B cell (primary cell): ENCODE measurements around the gene SPEN. TPM values are rescaled to one million over a fixed set of nuclear protein-coding genes. Genes with fewer than 3 reads are reported as not detected.

ENCODE experiments used
- ATAC-seq: fragments of 200-7000 bp; cut with Tn5 transposase; one replicate; pipeline ENCODE4 v1.10.0; 2021; ENCODE audit warnings: low read depth, mild to moderate bottlenecking, moderate number of reproducible peaks, moderate library complexity
- CTCF ChIA-PET: fragments of 350-600 bp; sonication (Branson Sonifier 250); formaldehyde crosslinking; loops from one replicate; lab custom pipeline; 2021; ENCODE audit warnings: antibody characterized with exemption, inconsistent platforms; lab: Charles Lee
- POLR2A ChIA-PET: fragments of 350-600 bp; sonication (Branson Sonifier 250); formaldehyde crosslinking; loops from one replicate; lab custom pipeline; 2021; ENCODE audit warnings: antibody characterized with exemption; lab: Charles Lee
- DNase-seq: peaks from one replicate; pipeline ENCODE4 v3.0.0; 2013
- H2AFZ ChIP-seq: 2 replicates; pipeline ENCODE4 v1.6.1; 2012; ENCODE audit warnings: mild to moderate bottlenecking, low read depth, low read length; ENCODE audit not compliant: insufficient read depth, poor library complexity, severe bottlenecking
- H3K27ac ChIP-seq, 2 donors: 1 replicate in 1 of 2; 2 replicates in 1 of 2; pipeline ENCODE4 v1.5.1; 2012 to 2013; ENCODE audit warnings: low read length in 2 of 2, mild to moderate bottlenecking in 2 of 2, moderate library complexity in 1 of 2
- H3K27me3 ChIP-seq, 4 experiments: fragments of 200-600 bp in 1 of 4; sonication (generic) in 1 of 4; replicated peaks in 1 of 4; 1 replicate in 2 of 4; 2 replicates in 2 of 4; pipeline versions ENCODE4 v1.6.1 to v1.7.0; 2013 to 2016; ENCODE audit warnings: low read length in 3 of 4, mild to moderate bottlenecking in 2 of 4, mixed read lengths in 1 of 4, moderate library complexity in 1 of 4; ENCODE audit not compliant: insufficient read depth in 4 of 4, control insufficient read depth in 3 of 4; ENCODE audit errors: control extremely low read depth in 1 of 4
- H3K36me3 ChIP-seq, 2 experiments: replicated peaks in 1 of 2; 1 replicate in 1 of 2; 2 replicates in 1 of 2; pipeline versions ENCODE4 v1.6.1 to v1.7.1; 2013; ENCODE audit warnings: low read length in 1 of 2; ENCODE audit not compliant: insufficient read depth in 2 of 2, control insufficient read depth in 1 of 2; ENCODE audit errors: control extremely low read depth in 1 of 2, extremely low read depth in 1 of 2
- H3K4me1 ChIP-seq, 2 donors: fragments of 200-600 bp in 1 of 2; sonication (generic) in 1 of 2; 1 replicate in 1 of 2; 2 replicates in 1 of 2; pipeline versions ENCODE4 v1.5.1 to v1.6.1; 2013 to 2017; ENCODE audit warnings: low read length in 2 of 2; ENCODE audit not compliant: control insufficient read depth in 2 of 2, insufficient read depth in 2 of 2
- H3K4me2 ChIP-seq: replicated peaks from 2 replicates; pipeline ENCODE3; 2012; ENCODE audit warnings: mild to moderate bottlenecking, low read depth, low read length; ENCODE audit not compliant: poor library complexity, severe bottlenecking
- H3K4me3 ChIP-seq, 5 experiments: fragments of 200-600 bp in 1 of 5; sonication (generic) in 1 of 5; 1 replicate in 3 of 5; 2 replicates in 2 of 5; pipeline versions ENCODE4 v1.5.1 to v1.7.0; 2011 to 2016; ENCODE audit warnings: low read length in 4 of 5, mild to moderate bottlenecking in 4 of 5, low read depth in 2 of 5, control low read depth in 1 of 5, moderate library complexity in 1 of 5; ENCODE audit not compliant: insufficient read depth in 1 of 5; ENCODE audit errors: control extremely low read depth in 1 of 5, extremely low read depth in 1 of 5
- H3K79me2 ChIP-seq: fragments of 200-600 bp; sonication (generic); one replicate; pipeline ENCODE4 v1.6.0; 2016; ENCODE audit warnings: low read length; ENCODE audit not compliant: control insufficient read depth, insufficient read depth
- H3K9ac ChIP-seq: fragments of 200-600 bp; sonication (generic); 2 replicates; pipeline ENCODE4 v1.6.1; 2017; ENCODE audit warnings: mild to moderate bottlenecking, low read length, moderate library complexity
- H3K9me3 ChIP-seq, 3 donors: one replicate each; pipeline versions ENCODE4 v1.6.1 to v1.7.1; 2013; ENCODE audit warnings: low read length in 2 of 3; ENCODE audit not compliant: control insufficient read depth in 2 of 3, insufficient read depth in 1 of 3; ENCODE audit errors: control extremely low read depth in 1 of 3
- H4K20me1 ChIP-seq: 2 replicates; pipeline ENCODE4 v1.6.0; 2012; ENCODE audit warnings: mild to moderate bottlenecking, low read length; ENCODE audit not compliant: insufficient read depth, control insufficient read depth, poor library complexity, severe bottlenecking
- H3K27ac Mint-ChIP-seq: one replicate; pipeline ENCODE4 v1.8.0; 2021; ENCODE audit warnings: mixed read lengths
- H3K27me3 Mint-ChIP-seq: one replicate; pipeline ENCODE4 v1.8.0; 2021; ENCODE audit warnings: mixed read lengths
- H3K4me1 Mint-ChIP-seq: one replicate; pipeline ENCODE4 v1.8.0; 2021; ENCODE audit warnings: mixed read lengths
- H3K4me3 Mint-ChIP-seq: one replicate; pipeline ENCODE4 v1.8.0; 2021; ENCODE audit warnings: mixed read lengths
- H3K9me3 Mint-ChIP-seq: one replicate; pipeline ENCODE4 v1.8.0; 2022; ENCODE audit warnings: mixed read lengths; ENCODE audit not compliant: insufficient read depth
- CTCF ChIP-seq: fragments of 200-600 bp; IDR thresholded peaks from one replicate; pipeline ENCODE4 v1.8.0; 2022; ENCODE audit warnings: antibody characterized with exemption, mild to moderate bottlenecking
- EZH2 ChIP-seq: IDR thresholded peaks from 2 replicates; pipeline ENCODE4 v1.6.1; 2012; ENCODE audit warnings: borderline replicate concordance, low read depth, mild to moderate bottlenecking, moderate library complexity, low read length; ENCODE audit not compliant: insufficient read depth, poor library complexity, severe bottlenecking
- WGBS: methylation state at CpG from one replicate; pipeline ENCODE4 v1.1.5; 2013; ENCODE audit warnings: missing lambda C conversion rate; ENCODE audit not compliant: insufficient coverage; 5-methylcytosine and 5-hydroxymethylcytosine counted together
- intact Hi-C: fragments of 100-400 bp; cut with micrococcal nuclease; formaldehyde crosslinking; loops from one replicate; pipeline ENCODE4 v1.10.0; 2022
- polyA plus RNA-seq: library from polyadenylated mRNA; depleted of rRNA; stranded (reverse); fragments of >200 nt; gene quantifications from 2 replicates; pipeline ENCODE4 v1.2.3, GENCODE V29; 2012
- total RNA-seq, 2 donors: library from RNA; stranded (reverse); fragments of 120-200 nt in 1 of 2; gene quantifications; 1 replicate in 1 of 2; 2 replicates in 1 of 2; pipeline versions ENCODE4 v1.2.3 to v1.2.4, GENCODE V29; 2013 to 2022

Gene SPEN
- total and polyA plus RNA-seq, 2 donors (not counting 1 experiment from before 2014, with no cell fraction given) = 29.1 to 126 TPM

GRCh38 chr1:15951341-15952153, 104.0 kb downstream of the SPEN start:
- Mint-ChIP-seq H3K27ac (peak overlapping the region; percentile 97), H3K4me1 (peaks cover 76% of the 10 kb centered on the region), H3K9me3 (no peaks in the 10 kb centered on the region), H3K27me3 (no peaks in the 10 kb centered on the region), H3K4me3 (peak overlapping the region; percentile 77)
- peak; percentile 32 for DNase-seq
- no peak overlapping the region for H3K4me3 ChIP-seq
- H3K79me2 ChIP-seq = peaks cover 83% of the 10 kb centered on the region
- peak overlapping the region; percentile 66 for H3K4me2 ChIP-seq
- TF ChIP-seq CTCF = no peak
- no peak for TF ChIP-seq EZH2
- WGBS = 83% methylated on average over 18 of the region's 23 CpGs
- CTCF ChIA-PET = interaction anchor here (0.6 to 1.6 kb wide), 4 partner anchors 13 to 136 kb away, joined by 3 to 7 read pairs (median 5); partner anchors contain the start of gene ZBTB17
- intact Hi-C loops = no loop called here
- peaks cover 35 to 58% of the 10 kb centered on the region in 2 donors for H3K4me1 ChIP-seq
- POLR2A ChIA-PET = interaction anchor here (2.1 kb wide), 1 partner anchor 9 kb away, joined by 10 read pairs; no protein-coding TSS in a partner anchor
- H4K20me1 ChIP-seq = peaks cover 56% of the 10 kb centered on the region
- ATAC-seq = no peak
- H3K27ac ChIP-seq = peak overlapping the region; percentile 80 to 91
- H3K9ac ChIP-seq = no peak overlapping the region
- no peaks in the 10 kb centered on the region for H3K27me3 ChIP-seq
- no peaks in the 10 kb centered on the region for H3K9me3 ChIP-seq
- H2AFZ ChIP-seq = no peak overlapping the region
- H3K36me3 ChIP-seq = peaks cover 0 to 36% of the 10 kb centered on the region in 2 experiments
